ENCODE results near the gene WDR73.

- no peak for TF ChIP-seq GATA3 (IDR thresholded peaks at IDR 0.05; ENCODE audit: low read depth, low read length)
- TF ChIP-seq GATA2 (IDR thresholded peaks at IDR 0.05; ENCODE audit: low read depth, low read length), result no peak
Observed at GRCh38 chr15:84658788-84659411, 4.8 kb upstream of the WDR73 start.

All from SH-SY5Y (cell line).